Astrocyte (in vitro differentiated cells and primary cell): ENCODE data around the gene UMOD.
"Not testable (repeated sequence)": the region's sequence is repeated elsewhere in the genome, so short reads cannot be mapped to it uniquely, and the experiment has no call there.

Source experiments
- EZH2 ChIP-seq: IDR thresholded peaks from 2 replicates; pipeline ENCODE4 v1.6.1; 2012; ENCODE audit warnings: mild to moderate bottlenecking, low read length, inconsistent platforms; ENCODE audit not compliant: insufficient read depth
- TF ChIP-seq, protein P1 (sequence below): IDR thresholded peaks from 2 replicates; pipeline ENCODE4 v1.5.1; 2011; ENCODE audit warnings: low read depth, mild to moderate bottlenecking, inconsistent platforms, low read length, moderate library complexity; ENCODE audit not compliant: insufficient read depth

DNA sequence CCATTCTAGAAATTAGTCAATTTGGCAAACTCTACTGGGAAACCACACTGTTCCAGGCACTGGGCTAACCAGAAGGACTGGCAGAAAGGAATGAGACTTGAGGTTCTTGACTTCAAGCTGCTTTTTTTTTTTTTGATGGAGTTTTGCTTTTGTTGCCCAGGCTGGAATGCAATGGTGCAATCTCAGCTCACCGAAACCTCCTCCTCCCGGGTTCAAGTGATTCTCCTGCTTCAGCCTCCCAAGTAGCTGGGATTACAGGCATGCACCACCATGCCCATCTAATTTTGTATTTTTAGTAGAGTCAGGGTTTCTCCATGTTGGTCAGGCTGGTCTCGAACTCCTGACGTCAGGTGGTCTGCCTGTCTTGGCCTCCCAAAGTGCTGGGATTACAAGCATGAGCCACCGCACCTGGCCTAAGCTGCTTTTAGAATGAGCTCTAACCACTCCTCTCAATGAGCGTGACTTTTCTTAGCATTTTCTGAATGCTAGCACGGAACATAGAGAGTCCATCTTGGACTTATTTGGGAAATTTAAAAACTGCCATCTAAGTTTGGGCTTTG, 39.9 kb downstream of the UMOD start:
- TF ChIP-seq, protein P1, sequence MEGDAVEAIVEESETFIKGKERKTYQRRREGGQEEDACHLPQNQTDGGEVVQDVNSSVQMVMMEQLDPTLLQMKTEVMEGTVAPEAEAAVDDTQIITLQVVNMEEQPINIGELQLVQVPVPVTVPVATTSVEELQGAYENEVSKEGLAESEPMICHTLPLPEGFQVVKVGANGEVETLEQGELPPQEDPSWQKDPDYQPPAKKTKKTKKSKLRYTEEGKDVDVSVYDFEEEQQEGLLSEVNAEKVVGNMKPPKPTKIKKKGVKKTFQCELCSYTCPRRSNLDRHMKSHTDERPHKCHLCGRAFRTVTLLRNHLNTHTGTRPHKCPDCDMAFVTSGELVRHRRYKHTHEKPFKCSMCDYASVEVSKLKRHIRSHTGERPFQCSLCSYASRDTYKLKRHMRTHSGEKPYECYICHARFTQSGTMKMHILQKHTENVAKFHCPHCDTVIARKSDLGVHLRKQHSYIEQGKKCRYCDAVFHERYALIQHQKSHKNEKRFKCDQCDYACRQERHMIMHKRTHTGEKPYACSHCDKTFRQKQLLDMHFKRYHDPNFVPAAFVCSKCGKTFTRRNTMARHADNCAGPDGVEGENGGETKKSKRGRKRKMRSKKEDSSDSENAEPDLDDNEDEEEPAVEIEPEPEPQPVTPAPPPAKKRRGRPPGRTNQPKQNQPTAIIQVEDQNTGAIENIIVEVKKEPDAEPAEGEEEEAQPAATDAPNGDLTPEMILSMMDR, result not testable (repeated sequence)
- TF ChIP-seq EZH2, result not testable (repeated sequence)
